HEK293T (cell line): ENCODE measurements around the gene SOWAHB.

Source experiments
- BHLHE40 ChIP-seq: fragments of 450-650 bp; IDR thresholded peaks from 2 replicates; pipeline ENCODE4 v1.6.1; 2016; ENCODE audit warnings: mild to moderate bottlenecking, moderate library complexity, borderline replicate concordance
- ELF4 ChIP-seq: fragments of 450-650 bp; IDR thresholded peaks from 2 replicates; pipeline ENCODE4 v1.6.1; 2017; ENCODE audit warnings: antibody characterized with exemption
- FOXA1 ChIP-seq: fragments of 450-650 bp; IDR thresholded peaks from 2 replicates; pipeline ENCODE4 v1.6.1; 2016; ENCODE audit warnings: mild to moderate bottlenecking
- SUZ12 ChIP-seq: fragments of 450-650 bp; IDR thresholded peaks from 2 replicates; pipeline ENCODE4 v1.6.1; 2016; ENCODE audit warnings: mild to moderate bottlenecking
- TARDBP ChIP-seq: fragments of 450-650 bp; IDR thresholded peaks from 2 replicates; pipeline ENCODE4 v1.6.1; 2016
- ZNF384 ChIP-seq: fragments of 450-650 bp; IDR thresholded peaks from 2 replicates; pipeline ENCODE4 v1.6.1; 2016

GRCh38 chr4:76881375-76881774 lies 16.6 kb downstream of the SOWAHB start:
- TF ChIP-seq BHLHE40 (no peak), FOXA1 (no peak), SUZ12 (no peak), TARDBP (no peak), ELF4 (no peak), ZNF384 (no peak)
